SU-DHL-6 (cell line): ENCODE results near the gene ARV1.

ENCODE experiments used
- CTCF ChIP-seq: fragments of 200-600 bp; sonication (generic); IDR thresholded peaks from one replicate; pipeline ENCODE4 v1.5.1; 2017; ENCODE audit warnings: antibody characterized with exemption, mild to moderate bottlenecking, low read length, moderate library complexity; ENCODE audit not compliant: insufficient read depth, poor library complexity, severe bottlenecking
- EZH2phosphoT487 ChIP-seq: fragments of 200-600 bp; sonication (generic), shearing (Covaris generic); conservative IDR thresholded peaks from 2 replicates; pipeline ENCODE4 v1.6.1; 2018; ENCODE audit warnings: mild to moderate bottlenecking, antibody characterized with exemption, low read length, moderate library complexity, mixed read lengths

- no peak for TF ChIP-seq EZH2phosphoT487
- TF ChIP-seq CTCF, result no peak
Observed at GRCh38 chr1:230950404-230950803, 28.5 kb upstream of the ARV1 start.
